NCI-H2029 (cell line): Measurements from ENCODE around the gene CCDC85C.

Experiments used
- DNase-seq: peaks from one replicate; lab custom pipeline; 2025; lab: John Stamatoyannopoulos, UW

CCDC85C gene

DNA sequence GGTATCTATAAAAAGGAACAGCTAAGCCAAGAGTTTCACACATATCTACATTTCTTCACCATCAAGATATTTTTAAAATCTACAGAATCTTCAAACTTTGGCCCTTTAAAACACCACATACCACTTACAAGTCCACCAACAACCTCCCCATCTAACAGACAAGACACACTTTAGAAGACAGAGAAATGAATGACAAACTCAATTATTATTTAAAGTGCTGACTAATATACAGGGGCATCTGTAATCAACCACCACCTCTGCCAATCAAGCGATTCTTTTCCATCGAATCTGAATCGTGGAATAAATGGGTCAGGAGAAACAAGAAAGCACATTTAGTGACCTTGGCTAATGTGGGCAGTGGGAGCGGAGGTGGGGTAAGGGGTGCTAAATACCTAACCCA is 131.1 kb downstream of the CCDC85C start:
- DNase-seq: no peak

DNA sequence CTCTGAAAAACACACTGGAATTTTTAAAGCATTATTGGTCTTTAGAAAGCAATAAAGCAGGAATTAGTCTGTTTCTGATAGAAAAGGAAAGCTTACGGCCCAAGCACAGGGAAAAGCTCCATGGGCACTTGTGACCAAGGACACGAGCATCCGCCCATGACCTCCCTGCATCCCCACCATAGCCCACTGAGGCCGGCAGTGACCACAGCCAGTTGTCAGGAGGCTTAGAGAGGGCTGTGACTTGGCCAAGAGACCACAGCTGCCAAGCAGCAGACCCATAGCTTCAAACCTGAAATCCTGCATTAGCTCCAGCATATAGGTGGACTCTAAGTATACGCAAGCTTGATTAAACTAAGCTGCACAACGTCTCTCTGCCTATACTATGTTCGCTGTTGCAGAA is 132.3 kb downstream of the CCDC85C start:
- DNase-seq: no peak

DNA sequence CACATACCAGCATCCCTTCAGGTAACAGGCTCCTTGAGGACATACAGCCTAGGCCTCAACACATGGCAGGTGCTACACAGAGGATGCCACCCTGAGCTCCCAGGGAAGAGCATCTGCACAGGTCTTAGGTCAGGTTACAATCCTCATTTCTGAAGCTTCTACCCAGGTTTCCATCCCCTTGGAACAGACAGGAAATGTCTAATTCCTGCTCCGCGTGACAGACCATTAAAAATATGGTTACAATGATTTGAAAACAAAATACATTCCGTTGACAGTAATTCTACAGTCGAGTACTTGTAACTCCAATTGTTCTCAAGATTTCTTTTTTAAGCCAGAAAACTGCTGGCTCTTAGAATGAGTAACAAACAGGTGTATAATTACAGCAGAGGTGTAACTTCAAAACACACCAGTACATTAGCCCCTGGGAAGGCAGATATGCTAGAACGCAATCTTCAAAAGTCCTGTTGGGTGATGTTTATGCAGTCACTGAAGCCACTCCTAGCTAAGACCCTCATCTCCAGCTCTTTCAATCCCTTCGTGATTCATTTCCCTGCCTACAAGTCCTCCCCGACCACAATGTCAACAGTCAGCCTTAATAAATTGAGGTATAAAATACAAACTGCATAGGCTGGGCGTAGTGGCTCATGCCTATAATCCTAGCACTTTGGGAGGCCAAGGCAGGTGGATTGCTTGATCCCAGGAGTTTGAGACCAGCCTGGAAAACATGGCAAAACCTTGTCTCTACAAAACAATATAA is 135.0 kb downstream of the CCDC85C start:
- no peak for DNase-seq

DNA sequence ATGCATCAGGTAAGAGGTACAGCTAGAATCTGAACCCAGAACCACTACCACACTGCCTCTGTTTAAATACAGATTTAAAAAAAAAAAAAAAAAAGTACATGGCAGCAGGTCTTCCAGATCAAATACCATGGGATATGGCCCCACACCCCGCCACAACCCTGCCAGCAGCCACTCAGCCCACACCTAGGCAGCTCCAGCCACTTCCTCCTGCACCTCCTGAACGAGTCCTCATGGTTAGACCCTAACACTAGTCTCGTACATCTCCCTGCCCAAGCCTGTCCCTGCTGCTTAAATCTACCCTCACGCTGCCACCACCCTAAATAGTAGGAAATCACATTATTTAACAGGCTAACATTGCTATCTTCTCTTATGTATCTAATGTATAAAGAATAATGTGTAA is 135.9 kb downstream of the CCDC85C start:
- DNase-seq: no peak

DNA sequence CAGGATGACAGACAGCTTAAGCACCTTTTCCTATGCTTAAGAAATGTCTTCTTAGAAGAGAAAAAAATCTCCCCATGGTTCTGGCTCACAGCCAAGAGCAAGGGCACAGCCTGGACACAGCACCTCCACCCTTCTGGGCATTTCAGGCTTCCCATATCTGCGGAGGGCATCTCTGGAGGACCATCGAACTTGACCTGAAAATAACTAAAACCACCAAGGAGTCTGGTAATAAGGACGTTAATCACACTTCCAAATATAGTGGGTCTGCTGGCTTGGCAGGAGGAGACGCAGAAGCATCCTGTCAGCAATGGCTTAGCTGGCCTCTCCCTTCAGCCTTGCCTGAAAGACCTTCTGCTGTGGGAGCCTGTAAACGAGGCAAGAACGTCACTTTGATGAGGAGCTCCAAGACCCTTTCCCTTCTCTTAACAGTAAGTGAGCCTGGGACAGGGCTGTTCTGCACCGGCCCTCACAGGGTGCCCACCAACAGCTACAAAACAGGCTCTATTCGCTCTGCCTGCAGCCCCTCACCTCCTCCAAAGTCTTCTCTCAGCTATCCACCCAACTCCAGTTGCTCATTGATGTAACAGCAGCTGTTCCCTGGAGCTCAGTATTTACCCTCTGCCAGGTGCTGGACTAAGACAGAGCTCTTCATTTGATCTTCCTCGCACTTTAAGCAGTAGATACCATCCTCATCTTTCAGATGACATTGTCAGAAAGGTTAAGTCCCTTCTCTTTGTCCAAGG is 136.5 kb downstream of the CCDC85C start:
- no peak for DNase-seq

DNA sequence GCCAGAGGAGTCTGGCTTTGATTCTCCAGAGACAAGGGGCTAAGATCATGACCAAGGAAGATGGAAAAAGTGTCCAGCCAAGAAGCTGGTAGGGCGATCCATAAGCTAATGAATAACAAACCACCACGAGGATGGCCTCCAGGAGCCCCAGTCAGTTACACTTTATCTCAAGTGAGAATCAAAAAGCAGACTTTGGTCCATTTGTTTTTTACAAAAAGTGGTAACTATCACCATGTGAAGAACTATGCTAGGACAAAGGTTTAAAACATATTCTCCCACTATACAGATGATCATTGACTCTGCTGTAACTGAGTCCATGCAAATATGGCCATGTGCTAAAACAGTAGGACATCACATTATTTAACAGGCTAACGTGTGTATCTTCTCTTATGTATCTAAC is 137.2 kb downstream of the CCDC85C start:
- DNase-seq: no peak

DNA sequence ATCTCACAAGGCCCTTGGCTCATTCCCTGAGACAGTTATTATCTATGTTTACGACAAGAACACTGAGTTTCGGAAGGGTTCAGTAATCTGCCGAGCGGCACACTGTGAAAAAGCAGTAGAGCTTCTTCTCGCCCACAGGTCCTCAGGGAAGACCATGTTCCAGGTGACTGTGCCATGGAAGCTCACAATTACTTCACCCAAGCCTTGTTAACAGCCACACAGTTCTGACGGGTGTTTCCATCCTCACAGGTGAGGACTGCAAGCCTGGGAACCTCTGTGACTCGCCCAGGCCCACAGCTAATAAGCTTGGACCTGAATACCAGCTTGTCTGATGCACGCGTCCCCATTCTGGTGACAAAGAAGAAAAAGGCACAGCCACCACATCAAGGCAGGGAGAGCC is 138.7 kb downstream of the CCDC85C start:
- DNase-seq: no peak

DNA sequence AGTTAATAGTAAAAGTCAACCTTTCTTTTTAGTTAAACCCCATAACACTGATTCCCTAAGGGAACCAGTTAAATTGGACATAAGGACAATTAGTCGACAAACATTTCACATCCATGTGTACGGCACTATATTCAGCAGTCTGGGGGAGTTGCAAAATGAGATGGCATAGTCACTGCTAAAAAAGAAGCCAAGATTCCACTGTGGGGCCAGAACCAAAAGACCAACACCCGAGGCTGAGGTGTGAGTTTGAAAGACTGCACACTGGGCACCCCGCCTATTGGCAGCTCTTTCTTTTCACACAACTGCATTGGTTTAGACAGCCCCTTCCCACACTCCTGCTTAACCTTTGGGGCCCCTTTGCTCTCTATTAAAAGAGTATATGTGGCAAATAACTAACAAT is 140.0 kb downstream of the CCDC85C start:
- no peak for DNase-seq

DNA sequence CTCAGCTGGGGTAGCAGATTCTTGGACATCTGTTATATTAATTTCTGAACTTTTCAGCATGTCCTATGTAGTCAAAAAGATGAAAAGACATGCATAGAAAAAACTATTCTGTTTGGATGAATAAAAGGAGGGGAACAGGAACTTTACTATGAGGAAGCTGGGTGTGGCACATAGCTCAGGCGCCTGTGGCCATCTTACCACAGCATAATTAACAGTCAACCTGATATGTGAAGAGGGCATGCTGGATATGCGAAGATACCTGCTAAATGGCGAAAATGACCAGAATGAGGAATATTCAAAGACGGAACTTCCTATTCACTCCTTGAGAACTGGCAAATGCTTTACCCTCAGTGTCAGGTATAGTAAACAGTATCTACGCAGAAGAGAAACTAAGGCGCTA is 141.8 kb downstream of the CCDC85C start:
- DNase-seq: no peak

DNA sequence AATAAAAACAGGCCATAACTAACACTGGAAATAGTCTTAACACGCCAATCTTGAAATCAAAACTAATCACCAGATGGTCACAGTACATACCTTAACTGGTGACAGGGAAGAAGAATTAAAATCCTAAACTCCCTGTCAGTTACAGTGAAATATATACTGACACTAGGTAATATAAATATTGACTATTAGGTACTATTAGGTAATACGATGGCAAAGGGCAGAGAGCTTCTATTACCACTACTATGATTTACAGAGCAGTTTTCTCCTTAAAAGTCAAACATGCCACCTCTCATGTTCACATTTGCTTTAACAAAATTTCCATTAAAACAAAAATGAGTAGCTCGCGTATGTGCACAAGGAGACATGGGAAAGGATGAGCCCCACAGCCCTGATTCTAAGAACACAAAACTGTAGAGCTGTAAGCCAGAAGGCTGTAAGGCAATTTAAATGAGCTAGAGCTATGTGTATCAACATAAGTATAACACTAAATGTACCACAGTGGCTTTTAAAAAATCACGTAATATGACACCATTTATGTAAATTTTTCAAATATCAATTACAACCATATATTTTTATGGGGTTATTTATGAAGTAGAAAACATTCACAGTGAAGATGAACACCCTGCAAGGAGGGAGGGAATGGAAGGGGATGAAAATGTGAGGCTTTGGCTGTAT is 142.5 kb downstream of the CCDC85C start:
- DNase-seq: no peak

DNA sequence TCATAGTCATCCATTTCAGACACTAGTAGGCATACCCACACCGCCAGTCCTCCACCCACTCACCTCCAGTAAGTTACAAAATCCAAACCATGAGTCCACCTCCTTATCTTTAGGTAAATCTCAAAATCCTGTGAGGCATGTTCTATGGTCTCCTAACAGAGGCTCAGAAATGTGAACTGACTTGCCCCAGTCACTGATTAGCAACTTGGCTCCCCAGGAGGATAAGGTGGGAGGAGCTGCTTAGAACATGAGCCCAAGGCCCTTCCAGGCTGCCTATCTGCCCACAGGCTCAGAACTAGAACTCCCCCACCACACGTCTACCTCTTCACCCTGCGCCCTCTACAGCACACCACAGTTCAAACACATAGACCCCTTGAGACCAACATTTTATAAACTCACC is 143.2 kb downstream of the CCDC85C start:
- DNase-seq: no peak

DNA sequence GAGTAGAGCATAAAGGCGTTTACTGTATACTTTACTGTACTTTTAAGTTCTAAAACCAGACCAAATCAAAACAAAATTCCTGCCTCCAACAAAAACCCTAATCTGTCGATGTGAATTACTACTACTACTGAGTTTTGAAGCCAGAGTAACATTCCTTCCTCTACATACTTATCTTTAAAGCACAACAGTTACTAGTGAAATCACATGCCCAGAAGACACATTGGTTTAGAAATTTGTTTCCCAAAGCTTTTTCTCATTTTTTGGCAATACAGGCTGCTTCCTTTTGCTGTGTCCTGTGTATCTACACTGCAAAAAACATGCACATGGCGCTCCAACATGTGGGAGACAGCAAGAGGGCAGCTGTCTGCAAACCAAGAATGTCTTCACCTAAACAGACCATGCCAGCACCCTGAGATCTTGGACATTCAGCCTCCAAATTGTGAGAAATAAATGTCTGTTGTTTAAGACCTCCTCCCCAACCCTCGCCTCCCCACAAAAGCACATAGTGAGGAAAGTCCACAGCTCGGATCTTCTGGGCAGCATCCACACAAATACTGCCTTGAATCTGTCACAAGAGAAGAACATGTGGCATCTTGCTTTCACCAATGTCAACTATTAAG is 144.4 kb downstream of the CCDC85C start:
- DNase-seq: no peak

DNA sequence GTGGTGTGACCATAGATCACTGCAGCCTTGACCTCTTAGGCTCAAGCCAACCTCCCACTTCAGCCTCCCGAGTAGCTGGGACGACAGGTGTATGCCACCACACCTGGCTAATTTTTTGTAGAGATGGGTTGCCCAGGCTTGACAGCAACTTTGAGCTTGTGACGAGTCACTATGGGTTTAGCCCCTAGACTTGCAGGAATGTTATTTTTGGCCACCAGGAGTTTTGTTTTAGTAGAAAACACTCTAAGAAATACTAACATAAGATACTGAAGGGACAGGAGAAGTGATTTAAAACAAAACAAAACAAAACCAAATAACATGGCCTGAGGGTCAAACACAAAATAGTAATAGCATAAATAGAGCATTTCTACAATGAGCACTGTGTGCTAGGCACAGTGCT is 149.8 kb downstream of the CCDC85C start:
- no peak for DNase-seq

DNA sequence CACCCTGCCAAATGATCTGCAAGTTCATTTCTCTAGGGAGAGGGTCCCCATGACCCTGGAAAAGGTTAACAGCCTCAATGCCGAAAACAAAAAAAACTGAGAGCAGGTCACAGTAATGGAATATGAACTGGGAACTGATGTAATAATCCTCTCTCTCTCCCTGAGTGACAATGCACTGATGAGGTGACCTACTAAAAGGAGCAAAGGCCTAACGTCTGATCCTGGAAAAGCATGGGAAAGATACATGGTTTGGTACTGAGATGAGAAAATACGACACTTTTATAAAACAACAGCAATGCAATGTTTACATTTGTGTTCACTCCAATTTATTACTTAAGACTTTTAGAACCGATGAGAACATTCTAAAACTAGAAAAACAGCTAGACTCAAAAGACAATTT is 151.0 kb downstream of the CCDC85C start:
- DNase-seq: no peak

DNA sequence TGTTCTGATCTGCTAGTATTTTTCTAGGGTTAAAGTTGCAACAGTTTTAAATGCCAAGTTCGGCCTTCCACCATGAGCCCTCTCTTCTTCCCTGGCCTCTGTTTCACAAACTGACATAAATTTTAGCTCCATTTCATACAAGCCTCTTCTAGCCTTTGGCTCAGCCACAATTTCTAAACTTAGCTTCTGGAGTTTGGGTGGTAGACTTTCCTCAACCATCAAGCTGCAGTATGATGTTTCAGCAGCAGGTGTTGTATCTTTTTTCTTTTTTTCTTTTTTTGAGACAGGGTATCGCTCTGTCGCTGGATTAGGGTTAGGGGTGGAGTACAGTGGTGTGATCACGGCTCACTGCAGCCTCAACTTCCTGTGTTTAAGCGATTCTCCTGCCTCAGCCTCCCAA is 152.8 kb downstream of the CCDC85C start:
- DNase-seq: no peak

DNA sequence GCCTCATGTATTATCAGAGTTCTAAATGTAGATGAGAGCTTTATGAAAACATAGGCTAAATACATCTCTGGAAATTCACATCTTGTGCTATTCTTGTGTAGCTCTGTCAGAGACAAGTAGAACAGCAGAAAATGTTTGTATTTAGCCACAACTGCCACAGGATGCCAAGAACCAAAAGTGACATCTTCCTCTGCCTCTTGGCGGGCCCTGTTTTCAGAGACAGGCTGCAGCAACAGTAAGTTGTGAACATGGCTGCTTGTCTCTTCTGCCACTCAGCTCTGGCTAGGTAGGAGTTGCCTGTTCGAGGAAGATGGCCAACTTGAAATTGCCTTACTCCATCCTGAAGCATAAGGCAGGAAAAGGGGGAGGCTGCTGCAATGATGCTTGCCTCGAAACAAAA is 153.7 kb downstream of the CCDC85C start:
- DNase-seq: no peak
